ENCODE data around the gene MICU1.
A peak's percentile ranks its signal among the peaks of the same experiment; 100 is the strongest.
"Not testable (repeated sequence)": the region's sequence is repeated elsewhere in the genome, so short reads cannot be mapped to it uniquely, and the experiment has no call there.

MICU1 gene

DNA sequence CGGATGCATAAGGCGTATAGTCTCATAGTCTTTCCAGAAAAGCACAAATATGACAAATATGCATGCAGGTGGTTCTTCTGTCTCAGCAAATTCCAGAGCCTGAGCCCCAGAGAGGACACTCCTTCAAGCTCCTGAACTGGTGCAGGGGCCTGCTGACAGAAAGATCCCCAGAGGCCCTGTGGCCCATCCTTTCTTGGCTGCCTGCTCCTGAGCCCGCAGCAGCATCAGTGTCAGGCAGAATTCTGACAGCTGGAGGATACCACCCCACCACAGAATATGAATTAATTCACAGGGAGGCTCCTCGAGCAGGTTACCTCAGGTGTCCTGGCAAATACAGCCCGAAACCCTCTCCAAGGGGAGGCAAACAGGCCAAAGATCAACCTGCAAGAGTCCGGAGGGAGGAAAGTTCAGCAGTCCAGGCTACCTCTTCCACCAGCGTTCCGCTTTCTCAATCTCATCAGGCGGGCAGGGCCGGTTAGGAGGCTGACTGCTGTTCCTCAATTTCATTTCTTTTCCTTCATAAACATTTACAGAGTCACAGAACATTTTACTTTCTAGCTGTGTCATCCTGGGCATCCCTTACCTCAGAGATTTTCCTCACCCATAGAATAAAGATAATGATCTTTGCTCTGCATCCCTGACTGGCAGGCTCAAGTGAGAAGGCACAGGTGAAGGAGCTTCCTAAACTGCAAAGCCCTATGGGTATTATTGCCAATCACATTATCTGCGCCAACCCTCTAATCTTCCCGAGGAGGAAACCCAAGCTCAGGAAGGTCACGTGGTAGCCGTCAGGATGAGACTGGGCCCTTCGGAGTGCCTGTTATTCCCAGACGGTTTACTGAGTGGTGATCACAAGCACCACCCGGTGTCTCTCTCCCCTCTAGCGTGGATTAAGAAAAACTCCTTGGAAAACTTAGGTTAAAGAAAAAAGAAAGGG is 272.6 kb downstream of the MICU1 start:
- DNase-seq (ENCODE audit: low read depth, low spot score), result no peak
- H3K4me3 ChIP-seq (ENCODE audit: low read depth, low read length), result peak overlapping the region; percentile 100
- ChIA-PET POLR2A (interaction anchor here (2.7 kb wide), 1 partner anchor 79 kb away, joined by 11 read pairs; the partner anchor contains the start of gene DDIT4), CTCF (interaction anchor here (4.6 to 8.9 kb wide), 2 partner anchors 10 to 15 kb away, joined by 35 to 81 read pairs; no protein-coding TSS in a partner anchor)
- TF ChIP-seq, protein P1, sequence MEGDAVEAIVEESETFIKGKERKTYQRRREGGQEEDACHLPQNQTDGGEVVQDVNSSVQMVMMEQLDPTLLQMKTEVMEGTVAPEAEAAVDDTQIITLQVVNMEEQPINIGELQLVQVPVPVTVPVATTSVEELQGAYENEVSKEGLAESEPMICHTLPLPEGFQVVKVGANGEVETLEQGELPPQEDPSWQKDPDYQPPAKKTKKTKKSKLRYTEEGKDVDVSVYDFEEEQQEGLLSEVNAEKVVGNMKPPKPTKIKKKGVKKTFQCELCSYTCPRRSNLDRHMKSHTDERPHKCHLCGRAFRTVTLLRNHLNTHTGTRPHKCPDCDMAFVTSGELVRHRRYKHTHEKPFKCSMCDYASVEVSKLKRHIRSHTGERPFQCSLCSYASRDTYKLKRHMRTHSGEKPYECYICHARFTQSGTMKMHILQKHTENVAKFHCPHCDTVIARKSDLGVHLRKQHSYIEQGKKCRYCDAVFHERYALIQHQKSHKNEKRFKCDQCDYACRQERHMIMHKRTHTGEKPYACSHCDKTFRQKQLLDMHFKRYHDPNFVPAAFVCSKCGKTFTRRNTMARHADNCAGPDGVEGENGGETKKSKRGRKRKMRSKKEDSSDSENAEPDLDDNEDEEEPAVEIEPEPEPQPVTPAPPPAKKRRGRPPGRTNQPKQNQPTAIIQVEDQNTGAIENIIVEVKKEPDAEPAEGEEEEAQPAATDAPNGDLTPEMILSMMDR (IDR thresholded peaks at IDR 0.05; ENCODE audit: insufficient read depth, low read length, missing control alignments), result no peak

DNA sequence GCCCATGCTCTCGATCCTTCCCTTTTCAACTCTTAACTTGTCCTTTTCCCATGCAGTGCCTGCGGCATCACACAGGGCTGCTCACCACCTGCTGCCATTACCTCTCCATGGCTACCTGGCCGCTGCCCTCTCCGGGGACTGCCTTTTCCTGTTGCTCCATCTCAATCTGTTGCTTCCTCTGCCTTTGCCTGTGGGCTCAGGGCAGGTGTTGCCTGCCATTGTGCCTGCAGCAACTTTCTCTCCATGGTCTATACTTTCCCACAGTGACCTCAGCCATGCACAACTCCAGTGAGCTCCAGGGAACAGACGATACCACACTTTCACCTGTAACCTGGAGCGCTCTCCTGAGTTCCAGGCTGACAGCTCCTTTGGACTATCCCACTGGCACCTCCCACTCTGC is 274.4 kb downstream of the MICU1 start:
- TF ChIP-seq, protein P1 (IDR thresholded peaks at IDR 0.05; ENCODE audit: insufficient read depth, low read length, missing control alignments), result no peak
- POLR2A ChIA-PET, result interaction anchor here (1.2 kb wide), 1 partner anchor 462 kb away, joined by 3 read pairs; no protein-coding TSS in a partner anchor
- CTCF ChIA-PET, result interaction anchor here (1.1 to 8.9 kb wide), 3 partner anchors 9 to 812 kb away, joined by 3 to 81 read pairs (median 35); no protein-coding TSS in a partner anchor

DNA sequence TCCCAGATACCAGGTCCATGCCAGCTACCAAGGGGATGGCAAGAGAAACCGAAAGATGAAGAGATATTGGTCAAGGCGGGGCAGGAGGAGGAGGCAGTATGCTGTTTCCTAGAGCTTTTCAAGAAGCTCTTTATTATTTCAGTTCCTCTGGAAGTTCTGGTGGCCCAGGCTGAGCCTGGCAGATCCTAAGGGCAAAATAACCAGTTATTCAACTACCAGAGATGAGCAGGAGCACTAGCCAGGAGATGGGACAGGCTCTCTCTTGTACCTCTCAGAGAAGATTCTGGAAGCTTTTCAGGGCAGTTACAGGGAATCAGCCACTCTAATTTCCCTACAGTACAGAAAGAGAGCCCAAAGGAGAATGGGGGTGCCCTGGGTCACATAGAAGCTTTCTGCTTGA is 276.4 kb downstream of the MICU1 start:
- TF ChIP-seq, protein P1 (IDR thresholded peaks at IDR 0.05; ENCODE audit: insufficient read depth, low read length, missing control alignments), result no peak
- no peak for DNase-seq (ENCODE audit: low read depth, low spot score)
- H3K4me3 ChIP-seq (ENCODE audit: low read depth, low read length), result no peak overlapping the region
- ChIA-PET POLR2A (no interaction called here), CTCF (interaction anchor here (0.6 to 8.9 kb wide), 8 partner anchors 8 to 1036 kb away, joined by 3 to 81 read pairs (median 5); no protein-coding TSS in a partner anchor)

More for the DNA sequence above, 274.4 kb downstream of the MICU1 start:
- no peak overlapping the region for H3K4me3 ChIP-seq (ENCODE audit: low read depth, low read length)
- no peak for DNase-seq (ENCODE audit: low read depth, low spot score)

DNA sequence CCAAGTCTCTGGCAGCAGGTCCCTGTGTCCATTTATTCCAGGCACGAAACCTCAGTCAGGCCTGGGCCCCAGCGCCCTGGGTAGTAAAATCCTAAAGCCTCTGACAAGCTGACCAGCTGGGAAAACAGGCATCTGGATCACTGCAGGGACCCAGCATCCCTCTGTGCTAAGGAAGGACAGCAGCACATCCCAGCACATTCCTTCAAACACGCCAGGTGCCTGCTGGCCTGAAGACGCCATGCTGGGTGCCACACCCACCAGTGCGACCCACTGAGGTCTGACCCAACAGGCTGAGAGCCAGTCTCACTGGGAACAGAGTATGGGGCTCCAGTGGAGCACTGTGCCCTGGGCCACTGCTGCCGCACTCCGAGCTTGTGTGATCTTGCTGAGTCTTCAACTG is 277.6 kb downstream of the MICU1 start:
- H3K4me3 ChIP-seq (ENCODE audit: low read depth, low read length), result no peak overlapping the region
- TF ChIP-seq, protein P1 (IDR thresholded peaks at IDR 0.05; ENCODE audit: insufficient read depth, low read length, missing control alignments), result no peak
- no peak for DNase-seq (ENCODE audit: low read depth, low spot score)
- ChIA-PET POLR2A (interaction anchor here (0.9 kb wide), 1 partner anchor 74 kb away, joined by 4 read pairs; the partner anchor contains the start of gene DDIT4), CTCF (interaction anchor here (1.3 to 8.9 kb wide), 5 partner anchors 10 to 452 kb away, joined by 3 to 81 read pairs (median 5); no protein-coding TSS in a partner anchor)

DNA sequence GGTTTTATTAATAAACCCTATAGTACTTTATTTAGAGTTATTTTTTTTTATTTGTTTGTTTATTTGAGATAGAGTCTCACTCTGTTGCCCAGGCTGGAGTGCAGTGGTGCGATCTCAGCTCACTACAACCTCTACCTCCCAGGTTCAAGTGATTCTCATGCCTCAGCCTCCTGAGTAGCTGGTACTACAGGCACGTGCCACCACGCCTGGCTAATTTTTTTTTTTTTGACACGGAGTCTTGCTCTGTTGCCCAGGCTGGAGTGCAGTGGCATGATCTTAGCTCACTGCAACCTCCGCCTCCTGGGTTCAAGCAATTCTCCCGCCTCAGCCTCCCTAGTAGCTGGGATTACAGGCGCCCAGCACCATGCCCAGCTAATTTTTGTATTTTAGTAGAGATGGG is 279.8 kb downstream of the MICU1 start:
- CTCF ChIA-PET, result interaction anchor here (8.9 kb wide), 1 partner anchor 8 kb away, joined by 81 read pairs; no protein-coding TSS in a partner anchor
- H3K4me3 ChIP-seq (ENCODE audit: low read depth, low read length); POLR2A ChIA-PET; DNase-seq (ENCODE audit: low read depth, low spot score): not testable (repeated sequence)

DNA sequence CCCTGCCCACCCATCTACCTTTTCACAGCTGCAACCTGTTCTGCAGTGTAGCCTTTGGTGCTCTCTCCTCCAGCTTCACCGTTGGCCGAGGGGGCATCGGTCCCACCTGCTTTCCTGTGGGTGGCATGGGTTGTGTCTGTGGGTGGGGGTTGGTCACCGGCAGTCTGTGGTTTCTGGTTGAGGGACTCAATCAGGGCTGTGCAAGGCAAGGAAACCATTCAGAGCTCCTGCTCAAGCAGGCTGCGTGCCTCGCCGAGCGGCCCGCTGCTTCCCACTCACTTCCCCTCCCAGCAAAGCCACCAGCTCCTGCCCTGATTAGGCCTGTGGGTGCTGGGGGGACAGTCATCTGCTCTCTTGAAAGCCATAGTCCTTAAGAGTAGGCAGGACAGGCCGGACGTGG is 280.9 kb downstream of the MICU1 start:
- no peak overlapping the region for H3K4me3 ChIP-seq (ENCODE audit: low read depth, low read length)
- no peak for DNase-seq (ENCODE audit: low read depth, low spot score)
- TF ChIP-seq, protein P1 (IDR thresholded peaks at IDR 0.05; ENCODE audit: insufficient read depth, low read length, missing control alignments), result no peak
- CTCF ChIA-PET, result interaction anchor here (1.0 to 8.9 kb wide), 4 partner anchors 7 to 296 kb away, joined by 3 to 81 read pairs (median 19); partner anchors contain the start of gene DNAJB12
- POLR2A ChIA-PET, result no interaction called here

Measured in AG04449 (cell line).